HG03457 (cell line): Measurements from ENCODE around the gene AUTS2.

Experiments
- ATAC-seq: cut with Tn5 transposase; IDR thresholded peaks from one replicate; pipeline ENCODE4 v1.9.1; 2021; ENCODE audit warnings: moderate number of reproducible peaks; ENCODE audit not compliant: unreplicated experiment

Gene AUTS2

GRCh38 chr7:70047384-70047783 lies 449.1 kb downstream of the AUTS2 start:
- no peak for ATAC-seq

- ATAC-seq: no peak
Observed at GRCh38 chr7:70047891-70048448, 449.7 kb downstream of the AUTS2 start.

GRCh38 chr7:70051726-70052125 lies 453.5 kb downstream of the AUTS2 start:
- ATAC-seq: no peak

- ATAC-seq: no peak
Observed at GRCh38 chr7:70052691-70053090, 454.4 kb downstream of the AUTS2 start.

- no peak for ATAC-seq
Observed at GRCh38 chr7:70053421-70053820, 455.1 kb downstream of the AUTS2 start.

GRCh38 chr7:70053989-70054388 lies 455.7 kb downstream of the AUTS2 start:
- no peak for ATAC-seq

GRCh38 chr7:70056363-70056762 lies 458.1 kb downstream of the AUTS2 start:
- no peak for ATAC-seq

- ATAC-seq: no peak
Observed at GRCh38 chr7:70060298-70061068, 462.2 kb downstream of the AUTS2 start.

- ATAC-seq: no peak
Observed at GRCh38 chr7:70063371-70063770, 465.1 kb downstream of the AUTS2 start.

GRCh38 chr7:70063927-70064326 lies 465.7 kb downstream of the AUTS2 start:
- no peak for ATAC-seq

GRCh38 chr7:70066844-70067243 lies 468.6 kb downstream of the AUTS2 start:
- ATAC-seq: no peak

GRCh38 chr7:70068531-70068930 lies 470.3 kb downstream of the AUTS2 start:
- ATAC-seq: no peak

- ATAC-seq: no peak
Observed at GRCh38 chr7:70069977-70070376, 471.7 kb downstream of the AUTS2 start.

- no peak for ATAC-seq
Observed at GRCh38 chr7:70071766-70072165, 473.5 kb downstream of the AUTS2 start.

GRCh38 chr7:70072220-70072619 lies 473.9 kb downstream of the AUTS2 start:
- ATAC-seq: no peak

GRCh38 chr7:70076325-70076724 lies 478.1 kb downstream of the AUTS2 start:
- no peak for ATAC-seq

- ATAC-seq: no peak
Observed at GRCh38 chr7:70082099-70082611, 483.9 kb downstream of the AUTS2 start.

- ATAC-seq: no peak
Observed at GRCh38 chr7:70091362-70091761, 493.1 kb downstream of the AUTS2 start.

- ATAC-seq: no peak
Observed at GRCh38 chr7:70092314-70093204, 494.3 kb downstream of the AUTS2 start.

GRCh38 chr7:70093205-70093904 lies 495.1 kb downstream of the AUTS2 start:
- ATAC-seq: no peak

GRCh38 chr7:70094831-70095230 lies 496.6 kb downstream of the AUTS2 start:
- ATAC-seq: no peak
